ENCODE data around the gene MICAL2.

MICAL2 gene

DNA sequence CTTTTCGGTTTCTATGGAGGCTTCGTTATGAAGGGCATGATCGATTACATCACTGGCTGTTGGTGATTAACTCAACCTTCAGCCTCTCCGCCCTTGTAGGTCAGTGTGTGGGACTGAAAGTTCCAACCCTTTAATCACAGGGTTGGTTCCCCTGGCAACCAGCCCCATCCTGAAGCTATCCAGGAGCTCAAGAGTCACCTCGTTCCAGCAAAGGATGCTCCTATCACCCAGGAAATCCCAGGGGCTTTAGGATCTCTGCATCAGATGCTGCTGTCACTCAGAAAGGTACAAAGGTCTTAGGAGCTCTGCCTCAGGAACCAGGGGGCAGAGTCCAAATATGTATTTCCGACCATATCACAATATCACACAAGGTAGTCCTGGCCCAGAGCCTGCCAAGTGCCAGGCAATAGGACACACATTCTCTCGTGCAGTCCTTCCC lies 143.5 kb downstream of the MICAL2 start:
- TF ChIP-seq, protein P1, sequence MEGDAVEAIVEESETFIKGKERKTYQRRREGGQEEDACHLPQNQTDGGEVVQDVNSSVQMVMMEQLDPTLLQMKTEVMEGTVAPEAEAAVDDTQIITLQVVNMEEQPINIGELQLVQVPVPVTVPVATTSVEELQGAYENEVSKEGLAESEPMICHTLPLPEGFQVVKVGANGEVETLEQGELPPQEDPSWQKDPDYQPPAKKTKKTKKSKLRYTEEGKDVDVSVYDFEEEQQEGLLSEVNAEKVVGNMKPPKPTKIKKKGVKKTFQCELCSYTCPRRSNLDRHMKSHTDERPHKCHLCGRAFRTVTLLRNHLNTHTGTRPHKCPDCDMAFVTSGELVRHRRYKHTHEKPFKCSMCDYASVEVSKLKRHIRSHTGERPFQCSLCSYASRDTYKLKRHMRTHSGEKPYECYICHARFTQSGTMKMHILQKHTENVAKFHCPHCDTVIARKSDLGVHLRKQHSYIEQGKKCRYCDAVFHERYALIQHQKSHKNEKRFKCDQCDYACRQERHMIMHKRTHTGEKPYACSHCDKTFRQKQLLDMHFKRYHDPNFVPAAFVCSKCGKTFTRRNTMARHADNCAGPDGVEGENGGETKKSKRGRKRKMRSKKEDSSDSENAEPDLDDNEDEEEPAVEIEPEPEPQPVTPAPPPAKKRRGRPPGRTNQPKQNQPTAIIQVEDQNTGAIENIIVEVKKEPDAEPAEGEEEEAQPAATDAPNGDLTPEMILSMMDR (conservative IDR thresholded peaks at IDR 0.05; ENCODE audit: low read depth, low read length) = no peak
- DNase-seq (ENCODE audit: low read depth) = no peak
- H3K4me3 ChIP-seq (ENCODE audit: low read length) = no peak overlapping the region

DNA sequence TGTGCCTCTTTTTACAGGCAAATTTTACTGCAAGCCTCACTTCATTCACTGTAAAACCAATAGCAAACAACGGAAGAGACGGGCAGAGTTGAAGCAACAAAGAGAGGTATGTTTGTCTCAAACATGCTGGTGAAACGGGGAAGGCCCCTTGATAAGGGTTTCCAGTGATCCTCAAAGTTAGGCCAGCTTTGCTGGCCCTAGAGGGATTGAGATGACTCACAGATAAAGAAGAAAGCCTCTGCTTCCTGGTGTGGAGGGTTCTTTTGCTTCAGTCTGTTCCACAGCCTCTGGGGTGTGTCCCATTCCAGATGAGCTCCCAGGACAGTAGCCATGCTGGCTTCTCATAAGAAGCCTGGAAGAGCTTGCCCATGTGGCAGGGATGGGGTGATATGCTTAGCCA lies 148.1 kb downstream of the MICAL2 start:
- TF ChIP-seq, protein P1 (conservative IDR thresholded peaks at IDR 0.05; ENCODE audit: low read depth, low read length) = no peak
- DNase-seq (ENCODE audit: low read depth) = no peak
- no peak overlapping the region for H3K4me3 ChIP-seq (ENCODE audit: low read length)

DNA sequence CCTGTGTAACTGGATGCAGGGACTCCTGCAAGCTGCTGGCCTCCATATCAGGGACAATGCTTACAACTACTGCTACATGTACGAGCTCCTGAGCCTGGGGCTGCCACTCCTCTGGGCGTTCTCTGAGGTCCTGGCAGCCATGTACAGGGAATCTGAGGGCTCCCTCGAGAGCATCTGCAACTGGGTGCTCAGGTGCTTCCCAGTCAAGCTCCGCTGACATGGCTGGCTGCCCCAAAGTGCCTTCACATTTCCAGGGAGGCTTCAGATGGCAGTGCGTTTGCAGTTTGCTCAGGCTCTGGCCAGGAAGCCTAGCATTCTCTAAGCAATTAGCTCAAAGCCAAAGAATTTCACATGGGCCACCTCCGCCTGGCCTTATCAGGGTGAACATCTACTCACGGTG lies 149.6 kb downstream of the MICAL2 start:
- no peak for DNase-seq (ENCODE audit: low read depth)
- TF ChIP-seq, protein P1 (conservative IDR thresholded peaks at IDR 0.05; ENCODE audit: low read depth, low read length) = no peak

DNA sequence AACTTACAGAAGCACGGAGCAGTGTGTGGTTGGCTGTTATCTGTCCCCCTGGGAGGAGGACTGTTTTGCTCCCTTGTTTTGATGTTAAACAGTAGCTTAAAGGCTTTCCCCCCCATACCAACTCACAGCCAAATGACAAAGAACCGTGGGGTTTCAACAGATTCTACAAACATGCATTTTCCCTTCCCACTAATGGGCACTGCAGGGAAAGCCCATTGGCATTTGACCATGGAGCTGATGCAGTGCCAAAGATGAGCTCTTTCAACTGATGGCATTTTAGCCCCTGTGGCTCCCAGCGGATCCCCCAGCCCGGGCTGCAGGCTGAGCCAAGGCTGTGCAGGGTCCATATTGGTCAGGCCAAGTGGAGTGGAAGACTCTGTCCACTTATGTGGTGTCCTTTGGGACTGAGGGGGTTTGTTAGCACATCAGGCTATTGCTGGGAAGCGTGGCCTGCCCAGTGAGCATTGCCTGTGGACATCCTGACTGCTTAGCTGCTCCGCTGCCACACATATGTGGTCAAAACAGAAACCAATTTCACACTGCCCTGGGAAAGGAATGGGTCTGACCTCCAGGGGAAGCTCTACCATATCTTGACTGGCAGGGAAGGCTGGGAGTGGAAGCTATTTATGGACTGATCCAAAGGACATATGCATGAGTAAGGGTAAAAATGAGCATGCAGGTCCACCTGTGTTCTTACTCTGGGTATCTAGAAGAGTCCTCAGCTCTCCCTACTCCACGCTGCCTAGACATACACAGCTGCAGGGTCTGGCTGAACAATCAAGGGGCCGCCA lies 150.5 kb downstream of the MICAL2 start:
- no peak overlapping the region for H3K4me3 ChIP-seq (ENCODE audit: low read length)
- no peak for DNase-seq (ENCODE audit: low read depth)
- TF ChIP-seq, protein P1 (conservative IDR thresholded peaks at IDR 0.05; ENCODE audit: low read depth, low read length) = no peak

More for the DNA sequence above, 149.6 kb downstream of the MICAL2 start:
- H3K4me3 ChIP-seq (ENCODE audit: low read length) = no peak overlapping the region

DNA sequence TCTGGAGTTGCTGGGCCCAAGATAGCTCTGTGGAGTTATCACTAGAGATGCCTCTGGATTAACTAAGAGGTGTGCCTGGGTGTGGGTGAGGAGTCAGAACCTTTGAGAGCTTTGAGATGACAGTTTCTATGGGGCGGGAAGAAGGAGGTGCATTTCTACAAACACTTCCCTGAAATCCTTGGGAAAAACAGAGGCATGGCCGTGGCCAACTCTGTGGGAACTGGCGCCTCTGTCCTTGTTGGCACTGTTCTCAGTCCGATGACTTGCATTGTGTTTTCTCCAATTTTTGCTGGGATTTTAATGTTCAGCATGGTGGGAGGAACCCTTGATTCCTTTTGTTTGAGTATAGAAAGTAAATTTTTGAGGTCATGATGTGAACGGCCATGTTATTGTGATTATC lies 151.2 kb downstream of the MICAL2 start:
- no peak for DNase-seq (ENCODE audit: low read depth)
- TF ChIP-seq, protein P1 (conservative IDR thresholded peaks at IDR 0.05; ENCODE audit: low read depth, low read length) = no peak
- H3K4me3 ChIP-seq (ENCODE audit: low read length) = no peak overlapping the region

DNA sequence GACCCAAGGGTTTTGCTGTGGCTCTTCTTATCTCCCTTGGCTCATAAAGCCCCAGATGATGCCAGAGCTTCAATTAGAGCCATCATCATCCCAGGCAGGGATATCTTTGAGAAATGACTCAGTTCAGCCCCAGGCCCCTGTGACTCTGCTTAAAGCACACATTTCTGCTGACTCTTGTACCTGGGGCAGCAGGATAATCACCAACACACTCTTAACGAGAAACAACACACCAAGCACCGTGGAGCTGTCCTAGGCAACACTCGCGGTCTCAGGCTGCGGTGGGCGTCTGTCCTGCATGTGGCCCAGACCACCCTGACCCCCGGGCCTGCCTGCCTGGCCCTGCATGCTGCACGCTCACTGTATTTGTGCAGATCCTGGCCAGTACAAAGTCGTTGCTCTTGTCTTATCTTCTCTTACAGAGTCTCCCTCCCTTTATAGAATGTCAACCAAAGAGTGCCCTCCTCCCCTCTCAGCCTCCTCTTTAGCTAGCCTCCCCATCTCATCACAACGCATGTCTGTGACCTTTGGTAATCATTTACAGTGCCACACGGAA lies 152.8 kb downstream of the MICAL2 start:
- no peak for DNase-seq (ENCODE audit: low read depth)
- H3K4me3 ChIP-seq (ENCODE audit: low read length) = no peak overlapping the region
- TF ChIP-seq, protein P1 (conservative IDR thresholded peaks at IDR 0.05; ENCODE audit: low read depth, low read length) = no peak

DNA sequence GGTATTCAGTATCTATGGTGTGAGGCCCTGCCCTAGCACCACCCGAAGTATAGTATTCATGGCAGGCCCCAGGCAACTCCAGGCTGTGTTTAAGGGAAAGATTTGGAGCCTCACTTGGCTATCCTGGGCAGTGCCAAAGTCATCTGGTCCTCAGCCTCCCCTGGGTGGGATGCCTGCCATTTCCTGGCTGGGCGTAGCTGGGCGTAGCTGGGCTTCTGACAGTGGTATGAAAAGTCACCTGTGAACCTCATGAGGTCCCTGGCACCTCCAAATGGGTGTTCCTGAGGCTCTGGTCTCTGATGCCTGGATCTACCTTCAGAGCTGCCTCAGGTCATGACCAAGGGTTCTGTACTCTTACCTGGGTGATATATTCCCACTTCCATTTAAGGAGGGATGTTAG lies 154.0 kb downstream of the MICAL2 start:
- no peak for DNase-seq (ENCODE audit: low read depth)
- H3K4me3 ChIP-seq (ENCODE audit: low read length) = no peak overlapping the region
- TF ChIP-seq, protein P1 (conservative IDR thresholded peaks at IDR 0.05; ENCODE audit: low read depth, low read length) = no peak

Measured in retinal pigment epithelial cell (primary cell).